Measurements from ENCODE around the gene ACTL6B. TPM values are rescaled to one million over a fixed set of nuclear protein-coding genes. Genes with fewer than 3 reads are reported as not detected.

Gene ACTL6B
- polyA plus RNA-seq, 1 of the 3 experiments (the other 2 are of a cell fraction) = 0.67 TPM

- Histone ChIP-seq H3K9ac (peak within 1 kb of the TSS; percentile 87), H3K9me3 (no peaks in the 10 kb centered on the region), H3K79me2 (ENCODE audit: insufficient read depth) (peaks cover 44% of the 10 kb centered on the region), H3F3A (replicated peaks; ENCODE audit: insufficient read depth) (peaks cover 29% of the 10 kb centered on the region), H3K36me3 (replicated peaks in 1 of 2; ENCODE audit: control insufficient read depth in 1 of 2, insufficient read depth in 2 of 2, low read length in 1 of 2) (peaks cover 13 to 18% of the 10 kb centered on the region in 2 experiments), H2AFZ (ENCODE audit: low read depth) (peak within 1 kb of the TSS; percentile 90), H3K4me1 (ENCODE audit: control insufficient read depth in 1 of 2, insufficient read depth in 2 of 2, low read depth in 1 of 2, low read length in 1 of 2) (peaks cover 0 to 19% of the 10 kb centered on the region in 2 experiments; a peak in 1 of 4 replicates), H3K9me2 (no peaks in the 10 kb centered on the region), H3K4me3 (ENCODE audit: low read depth in 2 of 2, low read length in 1 of 2) (peak within 1 kb of the TSS; percentile 83 to 98), H3K27me3 (ENCODE audit: insufficient read depth) (no peaks in the 10 kb centered on the region), H3K27ac (ENCODE audit: low read depth in 2 of 2, low read length in 1 of 2) (peak within 1 kb of the TSS; percentile 94 to 99), H4K20me1 (ENCODE audit: insufficient read depth) (peaks cover 28% of the 10 kb centered on the region), H3K4me2 (peak within 1 kb of the TSS; percentile 95)
- peak; percentile 99 for DNase-seq
- TF ChIP-seq CHD2 (IDR thresholded peaks at IDR 0.05; ENCODE audit: low read length, partially characterized antibody) (peak; percentile 97), TAF1 (IDR thresholded peaks at IDR 0.05; ENCODE audit: borderline replicate concordance, low read depth, low read length) (peak; percentile 95), ELF1 (IDR thresholded peaks at IDR 0.05) (0 out of 2 replicates have a peak, but pooled peaks have one; percentile 45), POLR2AphosphoS5 (IDR thresholded peaks at IDR 0.05; ENCODE audit: low read depth, low read length) (peak; percentile 66), EP300 (IDR thresholded peaks at IDR 0.05; ENCODE audit: borderline replicate concordance in 1 of 2, low read depth in 1 of 2, low read length in 1 of 2) (peak in 1 of 2 experiments; percentile 84; a peak in 2 of 4 replicates), USF1 (IDR thresholded peaks at IDR 0.05; ENCODE audit: borderline replicate concordance, low read depth) (peak; percentile 97), RCOR1 (IDR thresholded peaks at IDR 0.05; ENCODE audit: low read length) (peak; percentile 73), RFX5 (IDR thresholded peaks at IDR 0.05; ENCODE audit: low read length) (no peak), REST (IDR thresholded peaks at IDR 0.05; ENCODE audit: low read depth, low read length) (0 out of 2 replicates have a peak, but pooled peaks have one; percentile 34), PBX3 (IDR thresholded peaks at IDR 0.05) (peak; percentile 89), NFIC (IDR thresholded peaks at IDR 0.05; ENCODE audit: borderline replicate concordance) (peak; percentile 37; the same call in 1 of the 2 replicates), EZH2phosphoT487 (IDR thresholded peaks at IDR 0.05; ENCODE audit: borderline replicate concordance, low read depth) (no peak), JUND (IDR thresholded peaks at IDR 0.05) (peak; percentile 44; the same call in 1 of the 2 replicates), SIN3A (IDR thresholded peaks at IDR 0.05; ENCODE audit: borderline replicate concordance, low read depth, low read length) (peak; percentile 75; the same call in 1 of the 2 replicates), MAX (IDR thresholded peaks at IDR 0.05; ENCODE audit: low read depth) (peak; percentile 57; the same call in 1 of the 2 replicates), FOXJ3 (CRISPR knock-in tag; IDR thresholded peaks at IDR 0.05) (no peak), FOSL2 (IDR thresholded peaks at IDR 0.05; ENCODE audit: borderline replicate concordance, low read depth) (peak; percentile 7; the same call in 1 of the 2 replicates), RXRA (IDR thresholded peaks at IDR 0.05; ENCODE audit: borderline replicate concordance, low read depth) (no peak), MXI1 (IDR thresholded peaks at IDR 0.05; ENCODE audit: low read depth, low read length) (peak; percentile 57)
- POLR2A ChIA-PET = interaction anchor here (0.6 to 1.5 kb wide), 10 partner anchors 17 to 87 kb away, joined by 3 to 7 read pairs (median 4); partner anchors contain the start of genes ACTL6B, FBXO24, MOSPD3 and POP7
- 1% methylated on average over 21 of the region's 65 CpGs for WGBS (ENCODE audit: low lambda C conversion rate)
- CTCF ChIA-PET = interaction anchor here (0.7 to 2.2 kb wide), 7 partner anchors 17 to 126 kb away, joined by 3 to 12 read pairs (median 4); partner anchors contain the start of gene ACTL6B
These were observed 17.2 kb upstream of the ACTL6B start, which contains the start of gene GNB2 for GRCh38 chr7:100673302-100673941. Gene GNB2, plus strand, starts transcription at chr7:100673740. Its CDS starts 2,526 bp downstream, at chr7:100676266.
